PC-9 (cell line): ENCODE data around the gene TTC13.

ENCODE experiments used
- EZH2 ChIP-seq: fragments of 200-600 bp; sonication (generic); IDR thresholded peaks from 2 replicates; pipeline ENCODE4 v1.8.0; 2017; ENCODE audit warnings: antibody characterized with exemption, low read depth
- TF ChIP-seq, protein P1 (sequence below): fragments of 200-600 bp; sonication (generic); conservative IDR thresholded peaks from 2 replicates; pipeline ENCODE4 v1.6.1; 2017; ENCODE audit warnings: mixed run types, antibody characterized with exemption, mild to moderate bottlenecking, moderate library complexity

DNA sequence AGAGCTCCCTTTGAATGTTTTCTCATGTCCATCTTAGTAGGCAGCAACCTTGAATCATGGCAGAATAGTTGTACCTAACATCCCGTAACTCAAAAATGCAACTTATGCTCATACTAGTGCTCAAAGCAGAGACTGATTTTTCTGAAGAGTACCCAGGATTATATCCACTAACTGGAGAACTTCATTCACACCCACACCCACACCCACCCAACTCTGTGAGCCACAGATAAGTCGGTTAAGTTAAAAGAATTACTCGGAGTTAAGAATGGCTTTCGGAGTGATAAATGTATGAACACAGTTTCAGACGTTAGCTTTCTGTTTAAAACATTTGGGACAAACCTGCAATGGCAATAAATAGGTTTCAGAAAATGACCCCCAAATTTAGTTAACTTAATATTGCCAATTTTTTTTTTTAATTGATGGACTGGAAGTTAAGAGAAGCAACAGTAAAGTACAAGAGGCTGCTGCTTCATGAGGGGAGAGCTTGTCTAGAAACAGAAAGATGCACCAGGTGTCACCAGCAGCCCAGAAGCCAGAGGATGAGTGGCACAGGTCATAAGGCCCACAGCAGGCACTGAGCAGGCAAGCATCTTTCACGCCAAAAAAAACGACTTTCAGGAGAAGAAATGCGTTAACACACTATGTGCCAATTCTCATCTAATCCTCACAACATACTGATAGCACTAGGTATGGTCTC is 61.9 kb downstream of the TTC13 start:
- no peak for TF ChIP-seq EZH2
- TF ChIP-seq, protein P1, sequence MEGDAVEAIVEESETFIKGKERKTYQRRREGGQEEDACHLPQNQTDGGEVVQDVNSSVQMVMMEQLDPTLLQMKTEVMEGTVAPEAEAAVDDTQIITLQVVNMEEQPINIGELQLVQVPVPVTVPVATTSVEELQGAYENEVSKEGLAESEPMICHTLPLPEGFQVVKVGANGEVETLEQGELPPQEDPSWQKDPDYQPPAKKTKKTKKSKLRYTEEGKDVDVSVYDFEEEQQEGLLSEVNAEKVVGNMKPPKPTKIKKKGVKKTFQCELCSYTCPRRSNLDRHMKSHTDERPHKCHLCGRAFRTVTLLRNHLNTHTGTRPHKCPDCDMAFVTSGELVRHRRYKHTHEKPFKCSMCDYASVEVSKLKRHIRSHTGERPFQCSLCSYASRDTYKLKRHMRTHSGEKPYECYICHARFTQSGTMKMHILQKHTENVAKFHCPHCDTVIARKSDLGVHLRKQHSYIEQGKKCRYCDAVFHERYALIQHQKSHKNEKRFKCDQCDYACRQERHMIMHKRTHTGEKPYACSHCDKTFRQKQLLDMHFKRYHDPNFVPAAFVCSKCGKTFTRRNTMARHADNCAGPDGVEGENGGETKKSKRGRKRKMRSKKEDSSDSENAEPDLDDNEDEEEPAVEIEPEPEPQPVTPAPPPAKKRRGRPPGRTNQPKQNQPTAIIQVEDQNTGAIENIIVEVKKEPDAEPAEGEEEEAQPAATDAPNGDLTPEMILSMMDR: no peak
